Left lung (tissue), 10 donors: Measurements from ENCODE around the gene VPS13D. TPM values are rescaled to one million over a fixed set of nuclear protein-coding genes. Genes with fewer than 3 reads are reported as not detected.

ENCODE experiments used
- ATAC-seq: fragments of 200-7000 bp; cut with Tn5 transposase; one replicate; pipeline ENCODE4 v1.9.1; 2020; ENCODE audit warnings: moderate library complexity
- DNase-seq, 4 donors: peaks; one replicate each; pipeline ENCODE4 v3.0.0-alpha.2; 2013 to 2020
- H3K27ac ChIP-seq, 2 donors: fragments of 200-600 bp; sonication (generic) in 1 of 2; one replicate each; pipeline versions ENCODE4 v1.5.0 to v1.8.0; 2020 to 2021
- H3K27me3 ChIP-seq, 2 donors: fragments of 200-600 bp; sonication (generic) in 1 of 2; one replicate each; pipeline versions ENCODE4 v1.5.0 to v1.8.0; 2020 to 2021
- H3K36me3 ChIP-seq, 2 donors: fragments of 200-600 bp; sonication (generic) in 1 of 2; one replicate each; pipeline versions ENCODE4 v1.5.0 to v1.8.0; 2020 to 2021
- H3K4me1 ChIP-seq, 2 donors: fragments of 200-600 bp; one replicate each; pipeline ENCODE4 v1.8.0; 2021
- H3K4me3 ChIP-seq, 2 donors: fragments of 200-600 bp; sonication (generic) in 1 of 2; one replicate each; pipeline versions ENCODE4 v1.5.0 to v1.8.0; 2020 to 2021; ENCODE audit warnings: mild to moderate bottlenecking in 1 of 2
- H3K9me3 ChIP-seq, 2 donors: fragments of 200-600 bp; sonication (generic) in 1 of 2; one replicate each; pipeline versions ENCODE4 v1.5.0 to v1.8.0; 2020 to 2021
- CTCF ChIP-seq, 2 donors: fragments of 200-600 bp; sonication (generic) in 1 of 2; IDR thresholded peaks; one replicate each; pipeline versions ENCODE4 v1.5.0 to v1.8.0; 2021; ENCODE audit warnings: antibody characterized with exemption in 2 of 2
- intact Hi-C, 2 donors: fragments of 100-400 bp; cut with DNase I; formaldehyde crosslinking; loops; one replicate each; pipeline versions ENCODE4 v1.11.2 to v1.14.2; 2022
- polyA plus RNA-seq, 6 donors: library from polyadenylated mRNA; unstranded; fragments of 120-200 nt; gene quantifications; one replicate each; pipeline ENCODE4 v1.2.1, GENCODE V29; 2013; ENCODE audit not compliant: insufficient read length in 6 of 6
- total RNA-seq, 2 donors: library from RNA; stranded (reverse); fragmentation: NEBNext Ultra II Directional; extraction: Animal tissue kit (Norgen Biotek cat#: 25700); gene quantifications; one replicate each; pipeline ENCODE4 v1.2.1, GENCODE V29; 2021
- donor health status: DM: no; HTN: yes; CAD: no.
- donor health status: DM: no; HTN: no; CAD: no.

The VPS13D gene
- total and polyA plus RNA-seq, 8 donors, result 26.6 to 62.3 (median 30.2) TPM

- peak; percentile 12 for ATAC-seq
- H3K4me1 ChIP-seq, result peaks cover 47 to 48% of the 10 kb centered on the region in 2 donors
Observed at GRCh38 chr1:12461754-12462153, 231.9 kb downstream of the VPS13D start.

GRCh38 chr1:12462586-12462985, 232.8 kb downstream of the VPS13D start:
- Histone ChIP-seq H3K4me1 (peaks cover 46 to 47% of the 10 kb centered on the region in 2 donors), H3K27me3 (no peaks in the 10 kb centered on the region), H3K9me3 (no peaks in the 10 kb centered on the region), H3K27ac (peak overlapping the region; percentile 59 to 86), H3K36me3 (peaks cover 0 to 42% of the 10 kb centered on the region in 2 donors), H3K4me3 (no peak overlapping the region)
- no peak for TF ChIP-seq CTCF (IDR thresholded peaks at IDR 0.05)
- ATAC-seq (peak; percentile 2), DNase-seq (no peak)
- intact Hi-C loops, result no loop called here

More at GRCh38 chr1:12461754-12462153, 231.9 kb downstream of the VPS13D start:
- Histone ChIP-seq H3K27ac (peak overlapping the region; percentile 59 to 86), H3K36me3 (peaks cover 0 to 39% of the 10 kb centered on the region in 2 donors), H3K27me3 (no peaks in the 10 kb centered on the region), H3K9me3 (no peaks in the 10 kb centered on the region), H3K4me3 (no peak overlapping the region)
- DNase-seq, result no peak
- TF ChIP-seq CTCF (IDR thresholded peaks at IDR 0.05), result no peak
- intact Hi-C loops, result no loop called here

DNA sequence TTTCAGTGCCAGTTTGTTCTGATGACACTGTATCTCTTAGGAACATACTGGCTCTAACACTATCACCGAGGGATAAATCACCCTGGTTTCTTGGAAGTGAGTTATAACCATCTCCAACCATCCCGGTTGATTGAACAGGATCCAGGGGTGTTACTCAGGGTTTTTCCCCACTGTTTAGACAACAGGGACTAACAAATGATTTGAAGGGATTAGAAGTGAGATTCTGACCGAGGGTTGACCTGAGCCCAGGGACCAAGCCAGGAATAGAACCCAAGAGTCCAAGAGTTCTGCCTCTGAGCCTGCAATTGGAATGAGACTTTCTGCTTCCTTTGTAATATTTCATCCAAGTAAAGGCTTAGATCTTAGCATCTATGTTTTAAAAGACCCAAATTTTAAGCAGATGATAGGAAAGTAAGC, 234.2 kb downstream of the VPS13D start:
- Histone ChIP-seq H3K36me3 (peaks cover 0 to 42% of the 10 kb centered on the region in 2 donors), H3K27ac (peak overlapping the region; percentile 13 to 76), H3K27me3 (no peaks in the 10 kb centered on the region), H3K4me1 (peaks cover 38 to 39% of the 10 kb centered on the region in 2 donors), H3K9me3 (no peaks in the 10 kb centered on the region), H3K4me3 (no peak overlapping the region)
- no peak for TF ChIP-seq CTCF (IDR thresholded peaks at IDR 0.05)
- peak; percentile 2 for ATAC-seq
- intact Hi-C loops, result no loop called here
- no peak for DNase-seq

- H3K27ac ChIP-seq, result peak overlapping the region; percentile 13 to 76
- intact Hi-C loops, result no loop called here
- no peak for TF ChIP-seq CTCF (IDR thresholded peaks at IDR 0.05)
- H3K4me3 ChIP-seq, result no peak overlapping the region
- no peaks in the 10 kb centered on the region for H3K9me3 ChIP-seq
- peaks cover 38 to 41% of the 10 kb centered on the region in 2 donors for H3K4me1 ChIP-seq
- peak; percentile 69 for ATAC-seq
- no peaks in the 10 kb centered on the region for H3K27me3 ChIP-seq
- H3K36me3 ChIP-seq, result peaks cover 0 to 36% of the 10 kb centered on the region in 2 donors
- DNase-seq, result peak in 2 of 4 donors; percentile 60 to 72
Observed at GRCh38 chr1:12464598-12465056, 234.8 kb downstream of the VPS13D start.

DNA sequence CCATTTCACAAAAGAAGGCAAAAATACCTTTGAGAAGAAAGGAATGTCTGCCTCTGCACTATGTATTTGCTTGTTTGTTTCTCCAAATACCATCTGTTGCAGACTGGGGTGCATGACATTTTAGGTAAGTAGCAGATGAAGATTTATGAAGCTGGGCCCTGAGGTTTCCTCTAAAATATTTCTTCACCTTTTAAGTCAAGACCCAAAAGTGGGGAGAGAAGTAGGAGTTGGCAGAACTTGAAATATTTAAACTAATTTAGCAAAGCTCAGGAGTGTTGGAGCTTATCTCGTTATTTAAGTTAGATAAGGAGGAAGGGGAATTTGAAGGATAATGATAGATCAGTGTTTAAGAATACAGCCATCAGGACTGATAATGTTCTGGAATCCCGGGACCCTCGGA, 235.3 kb downstream of the VPS13D start:
- Histone ChIP-seq H3K4me3 (no peak overlapping the region), H3K4me1 (peaks cover 38 to 44% of the 10 kb centered on the region in 2 donors), H3K27me3 (no peaks in the 10 kb centered on the region), H3K9me3 (no peaks in the 10 kb centered on the region), H3K27ac (peak overlapping the region; percentile 13 to 76), H3K36me3 (peaks cover 0 to 31% of the 10 kb centered on the region in 2 donors)
- no peak for TF ChIP-seq CTCF (IDR thresholded peaks at IDR 0.05)
- DNase-seq (no peak), ATAC-seq (no peak)
- intact Hi-C loops, result no loop called here
